Body of pancreas (tissue), 4 donors: Measurements from ENCODE around the gene FREM1.

Experiments
- CTCF ChIP-seq, 7 experiments: fragments of 450-650 bp in 4 of 7; fragments of 200-600 bp in 3 of 7; sonication (generic) in 3 of 7; IDR thresholded peaks; one replicate each; pipeline ENCODE4 v1.5.1; 2016 to 2019; ENCODE audit warnings: antibody characterized with exemption in 7 of 7
- POLR2A ChIP-seq, 3 donors: fragments of 450-650 bp; IDR thresholded peaks; one replicate each; pipeline ENCODE4 v1.6.1; 2016; ENCODE audit warnings: antibody characterized with exemption in 3 of 3, mild to moderate bottlenecking in 2 of 3

- TF ChIP-seq CTCF (IDR thresholded peaks at IDR 0.05) = no peak
- no peak for TF ChIP-seq POLR2A (IDR thresholded peaks at IDR 0.05)
Measured at GRCh38 chr9:14752271-14752670, 158.0 kb downstream of the FREM1 start.
